Spleen (tissue), 11 donors: Measurements from ENCODE around the gene AP1B1. TPM values are rescaled to one million over a fixed set of nuclear protein-coding genes. Genes with fewer than 3 reads are reported as not detected.

Source experiments
- DNase-seq: peaks from one replicate; pipeline ENCODE4 v3.0.0-alpha.2; 2020
- H3K27ac ChIP-seq, 8 donors: fragments of 200-600 bp; sonication (generic) in 7 of 8; 1 replicate in 4 of 8; 2 replicates in 4 of 8; pipeline versions ENCODE4 v1.5.0 to v1.8.0; 2016 to 2021; ENCODE audit warnings: inconsistent platforms in 4 of 8, mild to moderate bottlenecking in 4 of 8, moderate library complexity in 1 of 8
- H3K27me3 ChIP-seq, 7 donors: fragments of 200-600 bp; sonication (generic) in 6 of 7; replicated peaks in 1 of 7; 1 replicate in 4 of 7; 2 replicates in 3 of 7; pipeline versions ENCODE4 v1.5.0 to v1.8.0; 2016 to 2021; ENCODE audit warnings: inconsistent platforms in 3 of 7, mild to moderate bottlenecking in 1 of 7
- H3K36me3 ChIP-seq, 6 donors: fragments of 200-600 bp; sonication (generic) in 5 of 6; 1 replicate in 4 of 6; 2 replicates in 2 of 6; pipeline versions ENCODE4 v1.5.0 to v1.8.0; 2016 to 2021; ENCODE audit warnings: inconsistent platforms in 2 of 6
- H3K4me1 ChIP-seq, 6 donors: fragments of 200-600 bp; sonication (generic) in 5 of 6; 1 replicate in 3 of 6; 2 replicates in 3 of 6; pipeline versions ENCODE4 v1.5.0 to v1.8.0; 2016 to 2021; ENCODE audit warnings: inconsistent platforms in 3 of 6
- H3K4me3 ChIP-seq, 8 donors: fragments of 200-600 bp; sonication (generic) in 7 of 8; 1 replicate in 4 of 8; 2 replicates in 4 of 8; pipeline versions ENCODE4 v1.5.0 to v1.8.0; 2016 to 2021; ENCODE audit warnings: inconsistent platforms in 4 of 8, mild to moderate bottlenecking in 4 of 8, moderate library complexity in 2 of 8
- H3K9me3 ChIP-seq, 8 donors: fragments of 200-600 bp; sonication (generic) in 7 of 8; 1 replicate in 4 of 8; 2 replicates in 4 of 8; pipeline versions ENCODE4 v1.5.0 to v1.8.0; 2016 to 2021; ENCODE audit warnings: inconsistent platforms in 4 of 8
- CTCF ChIP-seq, 11 experiments: fragments of 200-600 bp in 7 of 11; fragments of 450-650 bp in 4 of 11; sonication (generic) in 4 of 11; IDR thresholded peaks in 8 of 11; conservative IDR thresholded peaks in 3 of 11; 1 replicate in 7 of 11; 2 replicates in 4 of 11; pipeline versions ENCODE4 v1.4.0 to v1.8.0; 2016 to 2021; ENCODE audit warnings: antibody characterized with exemption in 11 of 11, inconsistent platforms in 4 of 11, mild to moderate bottlenecking in 1 of 11
- POLR2A ChIP-seq, 3 donors: fragments of 450-650 bp; IDR thresholded peaks; one replicate each; pipeline ENCODE4 v1.5.1; 2017; ENCODE audit warnings: antibody characterized with exemption in 3 of 3, mild to moderate bottlenecking in 1 of 3
- POLR2AphosphoS5 ChIP-seq, 3 donors: sonication (generic); formaldehyde crosslinking; IDR thresholded peaks; one replicate each; pipeline ENCODE4 v1.5.1; 2017; ENCODE audit warnings: antibody characterized with exemption in 3 of 3
- WGBS, 5 donors: extraction: QIAGEN DNeasy Blood & Tissue Kit in 3 of 5; methylation state at CpG; one replicate each; pipeline versions ENCODE4 v1.1.5 to v1.1.7; 2013 to 2018; 5-methylcytosine and 5-hydroxymethylcytosine counted together
- intact Hi-C: fragments of 100-400 bp; cut with DNase I; formaldehyde crosslinking; loops from one replicate; pipeline ENCODE4 v1.15.0; 2023; ENCODE audit warnings: low total_unique reads
- polyA plus RNA-seq, 3 donors: library from polyadenylated mRNA; stranded (reverse); fragments of 200-250 nt; gene quantifications; one replicate each; pipeline ENCODE4 v1.2.1, GENCODE V29; 2013
- total RNA-seq, 7 donors: library from RNA; depleted of rRNA in 3 of 7; stranded (reverse); fragments of >200 nt in 3 of 7; fragmentation: NEBNext Ultra II Directional in 4 of 7; extraction: Animal tissue kit (Norgen Biotek cat#: 25700) in 4 of 7; gene quantifications; one replicate each; pipeline versions ENCODE4 v1.1.0 to v1.2.1, GENCODE V29; 2016 to 2021
- donor health status: healthy with polysubstance abuse.
- donor health status: DM: no; HTN: no; CAD: no; lungs with moderate emphysema.
- donor health status: DM: no; HTN: no; CAD: no.
- donor health status: Bipolar disorder and iron deficiency.
- donor health status: healthy.
- donor health status: DM: no; HTN: no; CAD: no.
- donor health status: DM: yes; HTN: yes; CAD: no.

Gene AP1B1
- total and polyA plus RNA-seq, 10 donors, result 43.3 to 150 (median 110) TPM

DNA sequence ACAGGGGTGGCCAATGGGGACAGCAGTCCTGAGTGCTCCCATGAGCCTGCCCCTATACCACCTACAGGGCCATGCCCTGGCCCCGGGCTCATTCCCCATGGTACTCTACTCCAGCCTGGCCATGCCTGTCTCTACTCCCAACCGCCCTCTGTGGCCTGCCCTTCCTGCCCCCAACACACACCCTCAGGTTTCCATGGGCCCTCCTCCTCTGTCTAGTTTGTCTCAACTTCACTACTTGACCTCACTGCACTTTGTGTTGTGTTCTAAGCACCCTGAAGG lies 46.6 kb downstream of the AP1B1 start:
- H3K9me3 ChIP-seq, result no peaks in the 10 kb centered on the region
- H3K27ac ChIP-seq, result no peak overlapping the region
- WGBS, 5 donors, result 85 to 97% (median 91%) methylated on average over 2 of the region's 2 CpGs
- H3K36me3 ChIP-seq, result peaks cover 0 to 100% (median 97%) of the 10 kb centered on the region in 6 donors
- H3K27me3 ChIP-seq, result no peaks in the 10 kb centered on the region
- H3K4me3 ChIP-seq, result no peak overlapping the region
- no peak for DNase-seq
- intact Hi-C loops, result no loop called here
- peaks cover 0 to 9% (median under 1%) of the 10 kb centered on the region in 6 donors for H3K4me1 ChIP-seq
- no peak for TF ChIP-seq CTCF (IDR thresholded peaks at IDR 0.05 in 8 of 11, conservative IDR thresholded peaks at IDR 0.05 in 3 of 11)
- TF ChIP-seq POLR2AphosphoS5 (IDR thresholded peaks at IDR 0.05), result no peak
- TF ChIP-seq POLR2A (IDR thresholded peaks at IDR 0.05), result no peak

GRCh38 chr22:29341056-29341848 lies 47.1 kb downstream of the AP1B1 start:
- peaks cover 0 to 11% (median 2%) of the 10 kb centered on the region in 6 donors for H3K4me1 ChIP-seq
- 96 to 98% (median 96%) methylated on average over 8 to 25 of the region's 25 CpGs for WGBS, 5 donors
- H3K36me3 ChIP-seq, result peaks cover 0 to 100% (median 97%) of the 10 kb centered on the region in 6 donors
- no peaks in the 10 kb centered on the region for H3K27me3 ChIP-seq
- H3K4me3 ChIP-seq, result no peak overlapping the region
- H3K27ac ChIP-seq, result no peak overlapping the region
- H3K9me3 ChIP-seq, result no peaks in the 10 kb centered on the region
- intact Hi-C loops, result no loop called here
- DNase-seq, result no peak
- TF ChIP-seq POLR2AphosphoS5 (IDR thresholded peaks at IDR 0.05) (peak in 2 of 3 donors; percentile 18 to 52), CTCF (IDR thresholded peaks at IDR 0.05 in 8 of 11, conservative IDR thresholded peaks at IDR 0.05 in 3 of 11) (no peak)

DNA sequence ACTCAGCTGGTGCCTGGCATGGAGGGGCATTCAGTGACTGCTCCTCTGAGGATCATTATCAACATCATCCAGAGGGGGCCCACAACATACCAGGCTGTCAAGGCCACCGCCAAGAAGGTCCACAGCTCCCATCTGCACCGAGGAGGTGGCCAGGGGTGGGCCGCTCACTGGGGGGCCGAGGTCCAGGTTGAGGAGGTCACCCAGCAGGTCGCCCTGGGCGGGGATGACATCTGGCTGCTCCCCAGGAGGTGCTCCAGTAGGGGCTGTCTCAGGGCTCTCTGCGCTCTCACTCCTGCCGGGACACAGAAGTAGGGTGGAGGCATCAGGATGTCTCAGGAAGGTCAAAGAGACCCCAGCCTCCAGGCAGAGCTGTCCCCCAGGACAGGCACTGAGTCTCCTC lies 47.8 kb downstream of the AP1B1 start:
- intact Hi-C loops, result no loop called here
- TF ChIP-seq POLR2AphosphoS5 (IDR thresholded peaks at IDR 0.05), result peak in 1 of 3 donors; percentile 36
- no peak for TF ChIP-seq POLR2A (IDR thresholded peaks at IDR 0.05)
- TF ChIP-seq CTCF (IDR thresholded peaks at IDR 0.05 in 8 of 11, conservative IDR thresholded peaks at IDR 0.05 in 3 of 11), result no peak
- Histone ChIP-seq H3K36me3 (peaks cover 0 to 100% (median 97%) of the 10 kb centered on the region in 6 donors), H3K4me1 (peaks cover 0 to 11% (median 2%) of the 10 kb centered on the region in 6 donors), H3K27ac (no peak overlapping the region), H3K4me3 (no peak overlapping the region), H3K27me3 (no peaks in the 10 kb centered on the region), H3K9me3 (no peaks in the 10 kb centered on the region)
- no peak for DNase-seq
- WGBS, 5 donors, result 91 to 100% (median 94%) methylated on average over 5 to 8 of the region's 8 CpGs

- H3K4me1 ChIP-seq, result peaks cover 0 to 11% (median 2%) of the 10 kb centered on the region in 6 donors
- H3K9me3 ChIP-seq, result no peaks in the 10 kb centered on the region
- no peak overlapping the region for H3K27ac ChIP-seq
- no peak overlapping the region for H3K4me3 ChIP-seq
- H3K36me3 ChIP-seq, result peaks cover 0 to 100% (median 100%) of the 10 kb centered on the region in 6 donors
- no peaks in the 10 kb centered on the region for H3K27me3 ChIP-seq
- DNase-seq, result no peak
- TF ChIP-seq CTCF (IDR thresholded peaks at IDR 0.05 in 8 of 11, conservative IDR thresholded peaks at IDR 0.05 in 3 of 11), result no peak
- peak in 1 of 3 donors; percentile 26 for TF ChIP-seq POLR2AphosphoS5 (IDR thresholded peaks at IDR 0.05)
- 91 to 95% (median 93%) methylated on average over 22 to 23 of the region's 23 CpGs for WGBS, 5 donors
- intact Hi-C loops, result no loop called here
Observed at GRCh38 chr22:29339381-29340235, 48.8 kb downstream of the AP1B1 start.
